K562 (cell line): ENCODE measurements around the gene ICAM1. TPM values are rescaled to one million over a fixed set of nuclear protein-coding genes. Genes with fewer than 3 reads are reported as not detected.

Experiments used
- ARNT ChIP-seq, 2 experiments: fragments of 450-650 bp; IDR thresholded peaks; 2 replicates each; pipeline ENCODE4 v1.6.1; 2016; ENCODE audit warnings: mild to moderate bottlenecking in 1 of 2
- BHLHE40 ChIP-seq: IDR thresholded peaks from 2 replicates; pipeline ENCODE4 v1.6.1; 2011; ENCODE audit warnings: low read length, improper control_type of control experiment
- CBX8 ChIP-seq: fragments of 200-600 bp; sonication (generic); IDR thresholded peaks from 2 replicates; pipeline ENCODE4 v1.6.1; 2012; ENCODE audit warnings: borderline replicate concordance, mixed run types, low read depth, mild to moderate bottlenecking, moderate library complexity, mixed read lengths, low read length, control low read depth, inconsistent platforms; ENCODE audit not compliant: poor library complexity, severe bottlenecking; ENCODE audit errors: extremely low read depth
- EP300 ChIP-seq: IDR thresholded peaks from 2 replicates; pipeline ENCODE4 v1.6.1; 2012; ENCODE audit warnings: low read length, improper control_type of control experiment
- HNRNPLL ChIP-seq: fragments of 200-400 bp; formaldehyde crosslinking; IDR thresholded peaks from 2 replicates; pipeline ENCODE4 v1.6.1; 2017; ENCODE audit warnings: low read length, low read depth, mild to moderate bottlenecking; ENCODE audit not compliant: poor library complexity, severe bottlenecking
- KAT7 ChIP-seq: sonication (generic); formaldehyde crosslinking; IDR thresholded peaks from 2 replicates; pipeline ENCODE4 v1.8.0; 2022; ENCODE audit warnings: missing genetic modification reagents, mild to moderate bottlenecking, borderline replicate concordance
- L3MBTL2 ChIP-seq: fragments of 450-650 bp; IDR thresholded peaks from 2 replicates; pipeline ENCODE4 v1.6.1; 2016; ENCODE audit warnings: mild to moderate bottlenecking, moderate library complexity
- MAZ ChIP-seq, 2 experiments: fragments of 450-650 bp in 1 of 2; sonication (generic) in 1 of 2; formaldehyde crosslinking; IDR thresholded peaks in 1 of 2; conservative IDR thresholded peaks in 1 of 2; 2 replicates each; pipeline versions ENCODE4 v1.4.0 to v1.5.0; 2020; ENCODE audit warnings: mild to moderate bottlenecking in 1 of 2, missing genetic modification reagents in 1 of 2
- MYC ChIP-seq, 2 experiments: fragments of 250-450 bp in 1 of 2; sonication (Bioruptor Pico) in 1 of 2; IDR thresholded peaks; 2 replicates each; pipeline versions ENCODE4 v1.5.1 to v1.6.1; 2012 to 2021; ENCODE audit warnings: low read depth in 2 of 2, borderline replicate concordance in 1 of 2, improper control_type of control experiment in 1 of 2, low read length in 1 of 2, mild to moderate bottlenecking in 1 of 2, moderate library complexity in 1 of 2
- NCOA6 ChIP-seq: fragments of 450-650 bp; IDR thresholded peaks from 2 replicates; pipeline ENCODE4 v1.6.1; 2017; ENCODE audit warnings: mild to moderate bottlenecking
- NEUROD1 ChIP-seq: fragments of 150-350 bp; IDR thresholded peaks from 2 replicates; pipeline ENCODE4 v1.6.1; 2014; ENCODE audit warnings: borderline replicate concordance, low read length, low read depth; ENCODE audit not compliant: partially characterized antibody
- RBFOX2 ChIP-seq: fragments of 200-400 bp; formaldehyde crosslinking; IDR thresholded peaks from 2 replicates; pipeline ENCODE4 v1.6.1; 2017; ENCODE audit warnings: low read depth, mild to moderate bottlenecking, low read length, moderate library complexity
- RBM25 ChIP-seq: fragments of 200-400 bp; formaldehyde crosslinking; IDR thresholded peaks from 2 replicates; pipeline ENCODE4 v1.6.1; 2018; ENCODE audit warnings: low read length, low read depth, moderate library complexity; ENCODE audit not compliant: severe bottlenecking
- SMARCA4 ChIP-seq: fragments of 450-650 bp; IDR thresholded peaks from 2 replicates; pipeline ENCODE4 v1.6.1; 2016
- SMC3 ChIP-seq: conservative IDR thresholded peaks from 2 replicates; pipeline ENCODE4 v1.6.1; 2011; ENCODE audit warnings: low read depth, low read length, improper control_type of control experiment; ENCODE audit not compliant: insufficient read depth
- ZKSCAN3 ChIP-seq: fragments of 250-450 bp; sonication (Bioruptor Pico); IDR thresholded peaks from 2 replicates; pipeline ENCODE4 v1.4.0; 2020
- ZNF699 ChIP-seq: fragments of 250-450 bp; sonication (Bioruptor Pico); IDR thresholded peaks from 2 replicates; pipeline ENCODE4 v1.8.0; 2021; ENCODE audit warnings: mild to moderate bottlenecking, moderate library complexity; ENCODE audit not compliant: insufficient replicate concordance
- polyA plus RNA-seq, 8 experiments: library from polyadenylated mRNA; depleted of rRNA in 4 of 8; stranded (reverse) in 5 of 8; unstranded in 3 of 8; fragments of >200 nt; fragmentation: Nextera tagmentation in 2 of 8; fragmentation: Illumina TruSeq in 1 of 8; extraction: Ambion mirVana in 2 of 8; extraction: Trizol in 1 of 8; gene quantifications; 2 replicates each; pipeline versions ENCODE4 v1.2.1 to v1.2.3, GENCODE V29; 2011 to 2014; ENCODE audit warnings: inconsistent platforms in 1 of 8, missing spikeins in 1 of 8
- total RNA-seq, 7 experiments: library from RNA; depleted of rRNA in 6 of 7; stranded (reverse); fragments of >200 nt in 6 of 7; fragmentation: Illumina TruSeq in 2 of 7; extraction: Trizol in 2 of 7; gene quantifications; 2 replicates each; pipeline versions ENCODE4 v1.2.1 to v1.2.3, GENCODE V29; 2011 to 2021; ENCODE audit warnings: low replicate concordance in 1 of 7
- TF ChIP-seq, protein P1 (sequence below): IDR thresholded peaks from 2 replicates; pipeline ENCODE4 v1.6.1; 2014; ENCODE audit warnings: antibody characterized with exemption
- TF ChIP-seq, protein P2 (sequence below): sonication (generic); formaldehyde crosslinking; IDR thresholded peaks from 2 replicates; pipeline ENCODE4 v1.8.0; 2022; ENCODE audit warnings: mild to moderate bottlenecking, low read depth, missing genetic modification reagents
- TF ChIP-seq, protein P3 (sequence below): sonication (generic); formaldehyde crosslinking; IDR thresholded peaks from 2 replicates; pipeline ENCODE4 v1.8.0; 2022; ENCODE audit warnings: mild to moderate bottlenecking, missing genetic modification reagents, borderline replicate concordance

ICAM1 gene
- total and polyA plus RNA-seq, 9 of the 15 experiments (the other 6 are each of a cell fraction or from before 2014, with no cell fraction given): 2.3 to 24.4 (median 13.4) TPM

DNA sequence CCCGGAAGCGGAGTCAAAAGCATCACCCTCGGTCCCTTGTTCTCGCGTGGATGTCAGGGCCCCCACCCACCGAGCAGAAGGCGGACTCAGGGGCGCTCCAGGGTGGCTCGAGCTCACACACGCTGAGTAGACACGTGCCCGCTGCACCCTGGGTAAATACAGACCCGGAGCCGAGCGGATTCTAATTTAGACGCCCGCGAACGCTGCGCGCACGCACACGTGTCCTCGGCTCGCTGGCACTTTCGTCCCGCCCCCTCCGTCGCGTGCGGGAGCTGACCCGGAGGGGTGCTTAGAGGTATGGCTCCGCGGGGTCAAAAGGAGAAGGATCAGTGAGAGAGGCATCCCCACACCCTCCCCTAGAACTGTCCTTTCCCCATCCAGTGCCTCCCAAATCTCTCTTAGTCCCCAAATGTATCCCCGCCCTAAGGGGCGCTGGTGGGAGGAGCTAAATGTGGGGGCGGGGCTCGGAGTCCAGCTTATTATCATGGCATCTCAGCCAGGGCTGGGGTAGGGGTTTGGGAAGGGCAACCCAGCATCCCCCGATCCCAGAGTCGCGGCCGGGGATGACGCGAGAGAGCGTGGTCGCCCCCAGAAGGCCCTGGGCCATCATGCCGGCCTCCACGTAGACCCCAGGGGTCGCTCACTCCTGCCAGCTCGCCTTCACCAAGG lies 18.4 kb downstream of the ICAM1 start (continued):
- TF ChIP-seq ZNF699 (CRISPR knock-in tag): no peak
- TF ChIP-seq EP300: no peak; the same call in 1 of the 2 replicates
- no peak for TF ChIP-seq SMARCA4
- TF ChIP-seq, protein P1, sequence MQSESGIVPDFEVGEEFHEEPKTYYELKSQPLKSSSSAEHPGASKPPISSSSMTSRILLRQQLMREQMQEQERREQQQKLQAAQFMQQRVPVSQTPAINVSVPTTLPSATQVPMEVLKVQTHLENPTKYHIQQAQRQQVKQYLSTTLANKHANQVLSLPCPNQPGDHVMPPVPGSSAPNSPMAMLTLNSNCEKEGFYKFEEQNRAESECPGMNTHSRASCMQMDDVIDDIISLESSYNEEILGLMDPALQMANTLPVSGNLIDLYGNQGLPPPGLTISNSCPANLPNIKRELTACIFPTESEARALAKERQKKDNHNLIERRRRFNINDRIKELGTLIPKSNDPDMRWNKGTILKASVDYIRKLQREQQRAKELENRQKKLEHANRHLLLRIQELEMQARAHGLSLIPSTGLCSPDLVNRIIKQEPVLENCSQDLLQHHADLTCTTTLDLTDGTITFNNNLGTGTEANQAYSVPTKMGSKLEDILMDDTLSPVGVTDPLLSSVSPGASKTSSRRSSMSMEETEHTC: 0 out of 2 replicates have a peak, but pooled peaks have one; percentile 53
- peak; percentile 94 for TF ChIP-seq L3MBTL2
- peak; percentile 24 for TF ChIP-seq HNRNPLL
- TF ChIP-seq CBX8: no peak
- peak; percentile 98 for TF ChIP-seq BHLHE40
- no peak for TF ChIP-seq NEUROD1
- TF ChIP-seq ZKSCAN3 (CRISPR knock-in tag): no peak
- peak in 1 of 2 experiments; percentile 62; a peak in 2 of 4 replicates for TF ChIP-seq MAZ (CRISPR knock-in tag; conservative IDR thresholded peaks at IDR 0.05 in 1 of 2, IDR thresholded peaks at IDR 0.05 in 1 of 2)
- TF ChIP-seq MYC (IDR thresholded peaks at IDR 0.05; ENCODE audit: low read depth, low read length): peak; percentile 92
- peak; percentile 94 for TF ChIP-seq MYC (CRISPR knock-in tag; IDR thresholded peaks at IDR 0.05; ENCODE audit: borderline replicate concordance, low read depth)
- TF ChIP-seq RBM25: no peak
- TF ChIP-seq, protein P2, sequence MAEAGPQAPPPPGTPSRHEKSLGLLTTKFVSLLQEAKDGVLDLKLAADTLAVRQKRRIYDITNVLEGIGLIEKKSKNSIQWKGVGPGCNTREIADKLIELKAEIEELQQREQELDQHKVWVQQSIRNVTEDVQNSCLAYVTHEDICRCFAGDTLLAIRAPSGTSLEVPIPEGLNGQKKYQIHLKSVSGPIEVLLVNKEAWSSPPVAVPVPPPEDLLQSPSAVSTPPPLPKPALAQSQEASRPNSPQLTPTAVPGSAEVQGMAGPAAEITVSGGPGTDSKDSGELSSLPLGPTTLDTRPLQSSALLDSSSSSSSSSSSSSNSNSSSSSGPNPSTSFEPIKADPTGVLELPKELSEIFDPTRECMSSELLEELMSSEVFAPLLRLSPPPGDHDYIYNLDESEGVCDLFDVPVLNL (CRISPR knock-in tag): 0 out of 2 replicates have a peak, but pooled peaks have one; percentile 37
- TF ChIP-seq RBFOX2: peak; percentile 84
- no peak for TF ChIP-seq SMC3
- TF ChIP-seq NCOA6: no peak
- TF ChIP-seq, protein P3, sequence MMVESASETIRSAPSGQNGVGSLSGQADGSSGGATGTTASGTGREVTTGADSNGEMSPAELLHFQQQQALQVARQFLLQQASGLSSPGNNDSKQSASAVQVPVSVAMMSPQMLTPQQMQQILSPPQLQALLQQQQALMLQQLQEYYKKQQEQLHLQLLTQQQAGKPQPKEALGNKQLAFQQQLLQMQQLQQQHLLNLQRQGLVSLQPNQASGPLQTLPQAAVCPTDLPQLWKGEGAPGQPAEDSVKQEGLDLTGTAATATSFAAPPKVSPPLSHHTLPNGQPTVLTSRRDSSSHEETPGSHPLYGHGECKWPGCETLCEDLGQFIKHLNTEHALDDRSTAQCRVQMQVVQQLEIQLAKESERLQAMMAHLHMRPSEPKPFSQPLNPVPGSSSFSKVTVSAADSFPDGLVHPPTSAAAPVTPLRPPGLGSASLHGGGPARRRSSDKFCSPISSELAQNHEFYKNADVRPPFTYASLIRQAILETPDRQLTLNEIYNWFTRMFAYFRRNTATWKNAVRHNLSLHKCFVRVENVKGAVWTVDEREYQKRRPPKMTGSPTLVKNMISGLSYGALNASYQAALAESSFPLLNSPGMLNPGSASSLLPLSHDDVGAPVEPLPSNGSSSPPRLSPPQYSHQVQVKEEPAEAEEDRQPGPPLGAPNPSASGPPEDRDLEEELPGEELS (CRISPR knock-in tag): peak; percentile 53; the same call in 1 of the 2 replicates
- TF ChIP-seq KAT7 (CRISPR knock-in tag): 0 out of 2 replicates have a peak, but pooled peaks have one; percentile 6
- no peak for TF ChIP-seq ARNT (IDR thresholded peaks at IDR 0.05)
